ENCODE data around the gene RTEL1. TPM values are rescaled to one million over a fixed set of nuclear protein-coding genes. Genes with fewer than 3 reads are reported as not detected.

Gene RTEL1
- total RNA-seq, 1 experiment from 2014 or later, result 33.4 TPM

- Histone ChIP-seq H3K23me2 (ENCODE audit: insufficient read length, low read depth, low read length, poor library complexity, severe bottlenecking) (peaks cover 4% of the 10 kb centered on the region), H3K56ac (ENCODE audit: insufficient read length, low read depth, low read length) (no peak overlapping the region), H4K8ac (replicated peaks; ENCODE audit: insufficient read length, low read depth, low read length) (no peak overlapping the region), H2BK5ac (ENCODE audit: insufficient read length, low read length) (no peak overlapping the region), H3K4ac (ENCODE audit: low read depth, low read length) (no peak overlapping the region), H4K5ac (ENCODE audit: insufficient read length, low read depth, low read length) (no peak overlapping the region), H2AFZ (ENCODE audit: low read length) (no peak overlapping the region), H2BK20ac (ENCODE audit: low read depth, low read length, poor library complexity, severe bottlenecking) (no peak overlapping the region), H3K18ac (ENCODE audit: insufficient read length, low read depth, low read length) (no peak overlapping the region), H3K4me1 (ENCODE audit: insufficient read depth, low read length) (no peaks in the 10 kb centered on the region), H3K79me1 (ENCODE audit: insufficient read depth, low read depth, low read length, poor library complexity, severe bottlenecking) (no peaks in the 10 kb centered on the region), H3T11ph (ENCODE audit: low read length) (no peak overlapping the region), H4K91ac (ENCODE audit: insufficient read length, low read depth, low read length) (no peak overlapping the region), H3K27me3 (ENCODE audit: insufficient read depth, low read length) (no peaks in the 10 kb centered on the region), H2AK5ac (ENCODE audit: insufficient read length, low read length) (no peak overlapping the region), H3K79me2 (ENCODE audit: insufficient read depth, low read length) (no peaks in the 10 kb centered on the region), H4K20me1 (ENCODE audit: control insufficient read depth, insufficient read depth, insufficient read length) (no peaks in the 10 kb centered on the region), H3K23ac (ENCODE audit: insufficient read length, low read depth, low read length) (no peak overlapping the region), H2BK12ac (ENCODE audit: insufficient read length, low read depth, low read length) (no peak overlapping the region), H2BK120ac (ENCODE audit: low read depth, low read length, poor library complexity, severe bottlenecking) (no peak overlapping the region), H3K9me3 (ENCODE audit: control insufficient read depth, low read depth, low read length) (no peaks in the 10 kb centered on the region), H3K27ac (ENCODE audit: insufficient read length, low read depth, low read length) (no peak overlapping the region), H3K4me2 (ENCODE audit: insufficient read depth, insufficient read length, low read length) (no peak overlapping the region), H3K9ac (ENCODE audit: extremely low read depth, insufficient read length, low read length) (no peak overlapping the region), H2BK15ac (ENCODE audit: low read depth, low read length) (no peak overlapping the region), H3K14ac (ENCODE audit: insufficient read depth, low read length) (no peak overlapping the region)
- Mint-ChIP-seq H3K4me3 (peak overlapping the region in 1 of 2 experiments; percentile 35; a peak in 1 of 5 replicates), H3K4me1 (peaks cover 2 to 10% of the 10 kb centered on the region in 2 experiments), H3K9me3 (peaks cover 3 to 5% of the 10 kb centered on the region in 2 experiments; a peak in 3 of 5 replicates), H3K27me3 (ENCODE audit: low read depth) (peaks cover 6% of the 10 kb centered on the region), H3K36me3 (ENCODE audit: insufficient read depth in 1 of 3, low read depth in 3 of 3) (peaks cover 14 to 20% (median 17%) of the 10 kb centered on the region in 3 experiments; a peak in 6 of 7 replicates), H3K27ac (peak overlapping the region in 2 of 3 experiments; percentile 61 to 82; a peak in 2 of 7 replicates)
- no peak for DNase-seq
- no CpG with 5 or more reads among the region's 25 CpGs for WGBS (ENCODE audit: extremely low coverage, insufficient read length, low lambda C conversion rate)
- TF ChIP-seq CTCF (conservative IDR thresholded peaks at IDR 0.05), result no peak
These were observed 37.6 kb downstream of the RTEL1 start for GRCh38 chr20:63695424-63696305.
